Astrocyte (in vitro differentiated cells and primary cell): ENCODE data around the gene SPHK1.

Source experiments
- EZH2 ChIP-seq: IDR thresholded peaks from 2 replicates; pipeline ENCODE4 v1.6.1; 2012; ENCODE audit warnings: mild to moderate bottlenecking, low read length, inconsistent platforms; ENCODE audit not compliant: insufficient read depth
- TF ChIP-seq, protein P1 (sequence below): IDR thresholded peaks from 2 replicates; pipeline ENCODE4 v1.5.1; 2011; ENCODE audit warnings: low read depth, mild to moderate bottlenecking, inconsistent platforms, low read length, moderate library complexity; ENCODE audit not compliant: insufficient read depth

DNA sequence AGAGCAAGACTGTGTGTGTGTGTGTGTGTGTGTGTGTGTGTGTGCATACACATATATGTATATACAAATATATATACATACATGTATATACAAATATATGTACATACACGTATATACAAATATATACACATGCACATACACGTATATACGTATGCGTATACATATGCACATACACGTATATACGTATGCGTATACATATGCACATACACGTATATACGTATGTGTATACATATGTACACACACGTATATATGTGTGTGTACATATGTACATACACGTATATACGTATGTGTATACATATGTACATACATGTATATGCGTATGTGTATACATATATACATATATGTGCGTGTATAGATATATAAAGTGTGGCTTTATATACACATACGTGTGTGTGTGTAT, 31.4 kb downstream of the SPHK1 start:
- TF ChIP-seq, protein P1, sequence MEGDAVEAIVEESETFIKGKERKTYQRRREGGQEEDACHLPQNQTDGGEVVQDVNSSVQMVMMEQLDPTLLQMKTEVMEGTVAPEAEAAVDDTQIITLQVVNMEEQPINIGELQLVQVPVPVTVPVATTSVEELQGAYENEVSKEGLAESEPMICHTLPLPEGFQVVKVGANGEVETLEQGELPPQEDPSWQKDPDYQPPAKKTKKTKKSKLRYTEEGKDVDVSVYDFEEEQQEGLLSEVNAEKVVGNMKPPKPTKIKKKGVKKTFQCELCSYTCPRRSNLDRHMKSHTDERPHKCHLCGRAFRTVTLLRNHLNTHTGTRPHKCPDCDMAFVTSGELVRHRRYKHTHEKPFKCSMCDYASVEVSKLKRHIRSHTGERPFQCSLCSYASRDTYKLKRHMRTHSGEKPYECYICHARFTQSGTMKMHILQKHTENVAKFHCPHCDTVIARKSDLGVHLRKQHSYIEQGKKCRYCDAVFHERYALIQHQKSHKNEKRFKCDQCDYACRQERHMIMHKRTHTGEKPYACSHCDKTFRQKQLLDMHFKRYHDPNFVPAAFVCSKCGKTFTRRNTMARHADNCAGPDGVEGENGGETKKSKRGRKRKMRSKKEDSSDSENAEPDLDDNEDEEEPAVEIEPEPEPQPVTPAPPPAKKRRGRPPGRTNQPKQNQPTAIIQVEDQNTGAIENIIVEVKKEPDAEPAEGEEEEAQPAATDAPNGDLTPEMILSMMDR: no peak
- TF ChIP-seq EZH2: no peak
